T-helper 1 cell treated with Interleukin-12 subunit alpha and Interleukin-12 subunit beta and Interleukin-4 antibody, amounts not matched to agents 30 ng/mL and 1 ng/mL, for 36 hours (primary cell): Measurements from ENCODE around the gene C7orf25. TPM values are rescaled to one million over a fixed set of nuclear protein-coding genes. Genes with fewer than 3 reads are reported as not detected.

Experiments
- intact Hi-C: fragments of 100-400 bp; cut with micrococcal nuclease; formaldehyde crosslinking; loops from one replicate; pipeline ENCODE4 v1.15.1; 2024
- total RNA-seq: library from RNA; stranded (reverse); gene quantifications from 2 replicates; pipeline ENCODE4 v1.2.3, GENCODE V29; 2022

C7orf25 gene
- total RNA-seq, 1 donor from 2014 or later = 4.1 TPM

GRCh38 chr7:42883950-42884349, 27.9 kb downstream of the C7orf25 start:
- intact Hi-C loops = no loop called here

GRCh38 chr7:42880392-42880791, 31.5 kb downstream of the C7orf25 start:
- intact Hi-C loops = no loop called here

GRCh38 chr7:42878303-42878702, 33.6 kb downstream of the C7orf25 start:
- intact Hi-C loops = no loop called here

GRCh38 chr7:42877862-42878261, 34.0 kb downstream of the C7orf25 start:
- intact Hi-C loops = no loop called here

GRCh38 chr7:42876182-42877068, 35.4 kb downstream of the C7orf25 start:
- intact Hi-C loops = loop anchor here (1.0 kb wide), 3 partner anchors 12 to 933 kb away; no protein-coding TSS in a partner anchor

GRCh38 chr7:42869131-42870020, 42.5 kb downstream of the C7orf25 start:
- intact Hi-C loops = no loop called here

- intact Hi-C loops = no loop called here
Observed at GRCh38 chr7:42868480-42868879, 43.4 kb downstream of the C7orf25 start.

Other genes starting within 250 kb of the C7orf25 start
- gene PSMA2, start 20.1 kb upstream of the C7orf25 start, total RNA-seq = 139 and 145 TPM in 2 replicates
- 56.4 and 56.8 TPM in 2 replicates for gene MRPL32, start 20.3 kb upstream of the C7orf25 start, total RNA-seq
- gene HECW1, start 200.6 kb upstream of the C7orf25 start, total RNA-seq = not detected in 2 replicates